HepG2 (cell line): Measurements from ENCODE around the gene RNF213. TPM values are rescaled to one million over a fixed set of nuclear protein-coding genes. Genes with fewer than 3 reads are reported as not detected.

Experiments
- ARHGAP35 ChIP-seq: sonication (generic); formaldehyde crosslinking; IDR thresholded peaks from 2 replicates; pipeline ENCODE4 v1.9.0; 2022; ENCODE audit warnings: mild to moderate bottlenecking, inconsistent platforms, moderate library complexity, missing genetic modification reagents, borderline replicate concordance
- ARID2 ChIP-seq: sonication (generic); formaldehyde crosslinking; IDR thresholded peaks from 2 replicates; pipeline ENCODE4 v1.8.1; 2022; ENCODE audit warnings: mild to moderate bottlenecking, missing genetic modification reagents, borderline replicate concordance
- ARID3A ChIP-seq: IDR thresholded peaks from 2 replicates; pipeline ENCODE4 v1.6.1; 2012; ENCODE audit warnings: low read depth, low read length, improper control_type of control experiment
- CEBPZ ChIP-seq: IDR thresholded peaks from 2 replicates; pipeline ENCODE4 v1.6.1; 2012; ENCODE audit warnings: low read length, improper control_type of control experiment
- DMAP1 ChIP-seq: IDR thresholded peaks from 2 replicates; pipeline ENCODE4 v1.6.1; 2016
- TP53 ChIP-seq: sonication (generic); formaldehyde crosslinking; conservative IDR thresholded peaks from 2 replicates; pipeline ENCODE4 v1.4.0; 2020; ENCODE audit warnings: missing genetic modification reagents
- ZNF354B ChIP-seq: sonication (generic); formaldehyde crosslinking; IDR thresholded peaks from 2 replicates; pipeline ENCODE4 v1.8.0; 2022; ENCODE audit warnings: mild to moderate bottlenecking, missing genetic modification reagents
- ZNF660 ChIP-seq: sonication (generic); formaldehyde crosslinking; IDR thresholded peaks from 2 replicates; pipeline ENCODE4 v1.5.1; 2020; ENCODE audit warnings: mild to moderate bottlenecking, low read depth, missing genetic modification reagents, borderline replicate concordance
- ZSCAN5A ChIP-seq: sonication (generic); formaldehyde crosslinking; IDR thresholded peaks from 2 replicates; pipeline ENCODE4 v1.8.0; 2022; ENCODE audit warnings: mild to moderate bottlenecking, missing genetic modification reagents, borderline replicate concordance
- polyA plus RNA-seq, 8 experiments: library from polyadenylated mRNA; depleted of rRNA in 3 of 8; stranded (reverse) in 7 of 8; unstranded in 1 of 8; fragments of >200 nt; fragmentation: Illumina TruSeq in 4 of 8; extraction: Trizol in 4 of 8; gene quantifications; 2 replicates each; pipeline versions ENCODE4 v1.2.1 to v1.2.3, GENCODE V29; 2011 to 2016; ENCODE audit warnings: low read depth in 4 of 8, missing spikeins in 1 of 8, mixed read lengths in 1 of 8; ENCODE audit not compliant: insufficient read depth in 1 of 8
- total RNA-seq, 5 experiments: library from RNA; depleted of rRNA; stranded (reverse); fragments of >200 nt; fragmentation: Illumina TruSeq; extraction: Trizol; gene quantifications; 2 replicates each; pipeline ENCODE4 v1.2.3, GENCODE V29; 2016; ENCODE audit warnings: low read depth in 1 of 5

Gene RNF213
- total and polyA plus RNA-seq, 2 of the 13 experiments (the other 11 are each of a cell fraction or from before 2014, with no cell fraction given), result 38.6 to 38.7 TPM

- TF ChIP-seq TP53 (CRISPR knock-in tag) (no peak), ARHGAP35 (CRISPR knock-in tag) (no peak), ZNF660 (CRISPR knock-in tag) (no peak), ZNF354B (CRISPR knock-in tag) (no peak), CEBPZ (no peak), ZSCAN5A (CRISPR knock-in tag) (no peak), DMAP1 (CRISPR knock-in tag) (no peak), ARID2 (CRISPR knock-in tag) (no peak), ARID3A (no peak)
- TF ChIP-seq, all 625 proteins: peak for 12
These were observed 1.1 kb upstream of the RNF213 start (continued) for GRCh38 chr17:80259457-80260068.
